ENCODE results near the gene CPT1A.

The CPT1A gene

GRCh38 chr11:68743539-68743938, 98.2 kb downstream of the CPT1A start:
- Histone ChIP-seq H3K9ac (ENCODE audit: low read depth, low read length, poor library complexity, severe bottlenecking) (no peak overlapping the region), H3F3A (ENCODE audit: low read depth) (no peaks in the 10 kb centered on the region), H3K4me3 (ENCODE audit: low read length, poor library complexity, severe bottlenecking) (no peak overlapping the region), H3K79me2 (ENCODE audit: insufficient read depth, low read length) (no peaks in the 10 kb centered on the region), H3K9me2 (replicated peaks; ENCODE audit: low read depth, low read length) (no peaks in the 10 kb centered on the region), H3K9me3 (ENCODE audit: insufficient read depth, low read depth, low read length) (no peaks in the 10 kb centered on the region), H4K20me1 (ENCODE audit: insufficient read depth, low read length, poor library complexity, severe bottlenecking) (no peaks in the 10 kb centered on the region), H3K4me1 (ENCODE audit: insufficient read depth, low read length, poor library complexity, severe bottlenecking) (no peaks in the 10 kb centered on the region), H2AFZ (ENCODE audit: low read length) (no peak overlapping the region), H3K36me3 (ENCODE audit: insufficient read depth, low read length) (no peaks in the 10 kb centered on the region), H3K27me3 (ENCODE audit: insufficient read depth, low read length, poor library complexity, severe bottlenecking) (no peaks in the 10 kb centered on the region), H3K4me2 (ENCODE audit: low read depth, low read length, poor library complexity, severe bottlenecking) (no peak overlapping the region)
- TF ChIP-seq CTCF (conservative IDR thresholded peaks at IDR 0.05; ENCODE audit: low read length) (no peak), EZH2phosphoT487 (IDR thresholded peaks at IDR 0.05; ENCODE audit: borderline replicate concordance) (no peak)

GRCh38 chr11:68741463-68741862, 100.3 kb downstream of the CPT1A start:
- Histone ChIP-seq H3K36me3 (ENCODE audit: insufficient read depth, low read length) (no peaks in the 10 kb centered on the region), H3K4me1 (ENCODE audit: insufficient read depth, low read length, poor library complexity, severe bottlenecking) (no peaks in the 10 kb centered on the region), H3K9ac (ENCODE audit: low read depth, low read length, poor library complexity, severe bottlenecking) (no peak overlapping the region), H3K4me2 (ENCODE audit: low read depth, low read length, poor library complexity, severe bottlenecking) (no peak overlapping the region), H3K4me3 (ENCODE audit: low read length, poor library complexity, severe bottlenecking) (no peak overlapping the region), H2AFZ (ENCODE audit: low read length) (no peak overlapping the region), H3F3A (ENCODE audit: low read depth) (no peaks in the 10 kb centered on the region), H4K20me1 (ENCODE audit: insufficient read depth, low read length, poor library complexity, severe bottlenecking) (no peaks in the 10 kb centered on the region), H3K27me3 (ENCODE audit: insufficient read depth, low read length, poor library complexity, severe bottlenecking) (no peaks in the 10 kb centered on the region), H3K79me2 (ENCODE audit: insufficient read depth, low read length) (no peaks in the 10 kb centered on the region), H3K9me3 (ENCODE audit: insufficient read depth, low read depth, low read length) (no peaks in the 10 kb centered on the region), H3K9me2 (replicated peaks; ENCODE audit: low read depth, low read length) (no peaks in the 10 kb centered on the region)
- no peak for TF ChIP-seq EZH2phosphoT487 (IDR thresholded peaks at IDR 0.05; ENCODE audit: borderline replicate concordance)
- no peak for TF ChIP-seq CTCF (conservative IDR thresholded peaks at IDR 0.05; ENCODE audit: low read length)

GRCh38 chr11:68735646-68736045, 106.1 kb downstream of the CPT1A start:
- Histone ChIP-seq H3K79me2 (ENCODE audit: insufficient read depth, low read length) (no peaks in the 10 kb centered on the region), H2AFZ (ENCODE audit: low read length) (no peak overlapping the region), H3K4me1 (ENCODE audit: insufficient read depth, low read length, poor library complexity, severe bottlenecking) (no peaks in the 10 kb centered on the region), H3K4me3 (ENCODE audit: low read length, poor library complexity, severe bottlenecking) (no peak overlapping the region), H3K9me3 (ENCODE audit: insufficient read depth, low read depth, low read length) (no peaks in the 10 kb centered on the region), H3K27me3 (ENCODE audit: insufficient read depth, low read length, poor library complexity, severe bottlenecking) (no peaks in the 10 kb centered on the region), H3K9ac (ENCODE audit: low read depth, low read length, poor library complexity, severe bottlenecking) (no peak overlapping the region), H3F3A (ENCODE audit: low read depth) (no peaks in the 10 kb centered on the region), H4K20me1 (ENCODE audit: insufficient read depth, low read length, poor library complexity, severe bottlenecking) (no peaks in the 10 kb centered on the region), H3K9me2 (replicated peaks; ENCODE audit: low read depth, low read length) (no peaks in the 10 kb centered on the region), H3K4me2 (ENCODE audit: low read depth, low read length, poor library complexity, severe bottlenecking) (no peak overlapping the region), H3K36me3 (ENCODE audit: insufficient read depth, low read length) (no peaks in the 10 kb centered on the region)
- TF ChIP-seq EZH2phosphoT487 (IDR thresholded peaks at IDR 0.05; ENCODE audit: borderline replicate concordance): no peak
- no peak for TF ChIP-seq CTCF (conservative IDR thresholded peaks at IDR 0.05; ENCODE audit: low read length)
